HG02763 (cell line): ENCODE measurements around the gene TCEAL3.
"Not testable (repeated sequence)": the region's sequence is repeated elsewhere in the genome, so short reads cannot be mapped to it uniquely, and the experiment has no call there.

Experiments
- ATAC-seq: cut with Tn5 transposase; IDR thresholded peaks from one replicate; pipeline ENCODE4 v1.9.1; 2021; ENCODE audit warnings: mild to moderate bottlenecking, moderate library complexity; ENCODE audit not compliant: unreplicated experiment

Gene TCEAL3

GRCh38 chrX:103659460-103659859, 51.7 kb downstream of the TCEAL3 start:
- not testable (repeated sequence) for ATAC-seq
